HK-2 (cell line): ENCODE measurements around the gene GATA3.

Source experiments
- DNase-seq: peaks from one replicate; pipeline ENCODE4 v3.0.0-alpha.2; 2018; ENCODE audit not compliant: unreplicated experiment

Gene GATA3

DNA sequence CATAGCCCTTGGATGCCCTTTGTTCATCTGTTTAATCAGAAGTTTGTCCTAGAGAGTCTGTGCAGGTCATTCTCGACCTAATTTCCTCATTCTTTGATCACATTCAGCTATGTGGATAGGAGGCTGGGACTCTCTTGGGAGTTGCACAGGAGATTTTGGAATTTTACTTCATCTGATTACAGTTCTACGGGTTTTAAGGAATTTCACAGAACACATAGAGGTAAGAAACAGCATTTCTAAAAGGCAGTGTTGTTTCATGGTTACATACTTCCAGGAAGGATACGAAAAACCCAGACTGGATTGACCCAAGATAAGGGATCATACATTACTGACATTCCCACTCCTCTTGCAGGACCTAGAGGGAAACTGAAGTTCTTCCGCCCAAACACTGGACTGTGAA is 45.9 kb downstream of the GATA3 start:
- DNase-seq, result no peak

DNA sequence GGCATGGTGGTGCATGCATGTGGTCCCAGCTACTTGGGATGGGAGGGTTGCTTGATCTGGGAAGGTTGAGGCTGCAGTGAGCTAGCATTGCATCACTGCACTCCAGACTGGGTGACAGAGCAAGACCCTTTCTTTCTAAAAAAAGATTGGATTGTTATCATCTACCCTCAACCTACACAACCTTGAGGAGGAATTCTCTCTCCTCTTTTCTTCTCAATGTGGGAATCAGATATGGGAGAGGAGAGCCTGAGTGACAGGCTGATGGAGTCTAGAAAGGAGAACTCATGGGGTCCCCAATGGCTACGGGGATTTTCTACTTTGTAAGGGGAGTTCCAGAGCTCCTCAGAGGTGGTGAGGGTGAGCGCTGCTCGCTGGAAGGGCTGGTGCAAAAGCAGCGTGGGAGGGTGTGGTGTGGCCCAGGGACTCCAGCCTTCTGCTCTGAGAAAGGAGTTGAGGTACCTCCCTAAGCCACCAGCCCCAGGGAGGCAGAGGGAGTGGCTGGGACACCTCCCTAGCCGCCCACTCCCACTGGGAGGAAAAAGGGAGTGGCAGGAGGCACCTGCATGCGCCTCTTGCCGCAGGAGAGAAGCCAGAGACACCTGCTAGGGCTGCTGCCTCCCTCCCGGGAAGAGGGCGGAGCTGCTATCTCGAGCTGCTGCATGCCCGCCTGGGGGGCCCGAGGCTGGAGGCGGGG is 48.4 kb downstream of the GATA3 start:
- DNase-seq, result no peak

DNA sequence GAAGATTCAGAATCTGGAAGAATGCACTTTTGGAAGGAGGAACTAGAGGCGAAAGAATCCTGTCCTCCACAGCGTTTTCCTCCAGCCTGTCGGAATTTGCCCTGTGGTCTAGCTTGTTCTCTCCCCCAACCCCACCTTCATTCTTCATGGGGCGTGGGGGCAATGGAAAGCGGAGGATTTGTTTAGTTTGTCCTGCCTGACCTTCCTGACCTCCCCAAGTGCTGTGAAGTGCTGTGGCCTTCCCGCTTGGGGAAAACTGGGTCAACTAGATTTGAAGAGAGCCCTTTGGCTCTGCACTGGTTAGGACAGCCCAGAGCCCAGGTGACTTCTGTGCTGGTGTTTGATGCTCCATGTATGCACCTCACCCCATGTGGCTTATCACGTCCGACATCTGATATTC is 49.1 kb downstream of the GATA3 start:
- no peak for DNase-seq

DNA sequence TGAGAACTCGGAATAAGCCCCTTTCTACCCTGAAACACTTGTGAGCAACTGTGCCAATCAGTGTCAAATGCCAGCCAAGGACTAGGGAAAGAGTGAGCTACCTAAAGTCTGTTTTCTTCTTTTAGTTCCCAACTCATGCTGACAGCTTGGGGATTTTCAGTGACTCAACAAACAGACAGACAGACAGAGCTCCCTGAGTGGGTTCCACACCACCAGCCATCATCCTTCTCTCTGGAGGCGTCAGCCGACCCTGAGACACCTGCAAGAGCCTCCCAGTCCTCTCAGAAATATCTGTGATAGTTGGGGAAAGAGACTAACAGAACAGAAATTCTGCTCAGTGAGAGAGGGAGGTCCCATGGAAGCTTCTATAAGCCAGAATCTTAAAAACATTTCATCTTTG is 49.5 kb downstream of the GATA3 start:
- DNase-seq, result no peak

DNA sequence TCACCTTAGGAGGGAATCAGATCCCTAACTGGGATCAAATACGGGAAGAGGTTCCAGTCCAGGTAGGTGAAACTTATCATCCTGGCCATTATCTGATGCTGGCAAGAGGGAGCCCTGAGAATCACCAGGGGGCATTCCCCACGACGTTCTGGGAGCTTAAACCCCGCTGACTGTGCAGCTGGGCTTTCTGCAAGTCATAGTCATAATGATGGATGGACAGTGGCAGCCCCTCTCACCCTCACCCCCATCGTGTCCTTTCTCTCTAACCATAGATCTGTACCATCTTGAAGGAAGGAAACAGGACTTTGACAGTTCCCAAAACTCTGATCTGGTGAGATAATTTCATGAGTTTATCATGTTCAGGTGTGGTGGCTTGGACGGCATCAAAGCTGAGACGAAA is 50.2 kb downstream of the GATA3 start:
- no peak for DNase-seq

DNA sequence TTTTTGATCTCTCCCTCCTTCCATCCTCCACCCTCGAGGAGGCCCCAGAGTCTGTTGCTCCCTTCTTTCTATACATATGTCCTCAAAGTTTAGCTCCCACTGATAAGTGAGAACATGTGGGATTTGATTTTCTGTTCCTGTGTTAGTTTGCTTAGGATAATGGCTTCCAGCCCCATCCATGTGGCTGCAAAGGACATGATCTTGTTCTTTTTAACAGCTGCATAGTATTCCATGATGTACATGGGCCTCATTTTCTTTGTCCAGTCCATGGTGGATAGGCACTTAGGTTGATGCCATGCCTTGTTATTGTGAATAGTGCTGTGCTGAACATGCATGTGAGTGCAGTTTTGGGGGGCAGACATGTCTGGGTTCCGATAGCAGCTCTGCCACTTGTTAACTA is 51.4 kb downstream of the GATA3 start:
- DNase-seq, result no peak

DNA sequence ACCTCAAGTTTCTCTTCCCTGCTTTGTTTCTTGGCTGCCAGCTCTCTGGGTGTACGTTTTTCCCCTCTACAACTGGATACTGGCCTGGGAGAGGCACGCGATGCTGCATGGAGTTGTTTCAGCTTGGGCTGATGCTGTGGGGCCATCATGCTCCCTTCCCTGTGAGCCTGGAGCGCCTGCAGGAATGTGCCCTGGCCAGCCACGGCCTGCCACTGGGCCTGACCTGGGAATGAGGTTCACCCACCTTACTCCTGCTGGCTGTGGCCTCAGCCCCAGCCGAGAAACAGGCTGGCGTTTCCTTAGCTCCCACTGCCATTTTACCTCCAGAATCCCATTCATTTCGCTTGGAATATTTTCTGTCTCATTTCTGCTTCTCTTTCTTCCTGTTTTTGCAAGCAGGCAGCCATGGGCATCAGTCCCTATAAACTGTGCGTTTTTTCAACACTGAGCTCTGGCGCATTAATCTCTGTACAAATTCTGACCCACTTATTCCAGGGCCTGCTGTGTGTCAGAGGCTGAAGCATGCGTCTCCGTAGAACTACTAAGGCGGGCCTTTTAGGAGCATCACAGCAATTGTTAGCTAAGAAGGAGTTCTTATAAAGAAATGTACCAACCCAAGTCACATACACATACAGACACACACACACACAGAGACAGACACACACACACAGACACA is 57.9 kb downstream of the GATA3 start:
- no peak for DNase-seq

DNA sequence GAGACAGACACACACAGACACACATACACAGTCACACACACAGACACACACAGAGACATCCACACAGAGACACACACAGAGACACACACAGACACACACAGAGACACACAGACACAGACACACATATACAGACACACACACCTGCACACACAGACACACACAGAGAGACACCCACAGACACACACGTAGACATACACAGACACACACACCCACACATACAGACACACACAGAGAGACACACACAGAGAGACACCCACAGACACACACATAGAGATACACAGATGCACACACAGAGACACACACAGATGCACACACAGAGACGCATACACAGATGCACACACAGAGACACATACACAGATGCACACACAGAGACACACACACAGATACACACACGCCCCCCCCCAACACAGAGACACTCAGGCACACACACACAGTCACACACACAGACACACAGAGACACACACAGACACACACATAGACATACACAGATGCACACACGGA is 58.5 kb downstream of the GATA3 start:
- DNase-seq, result no peak

DNA sequence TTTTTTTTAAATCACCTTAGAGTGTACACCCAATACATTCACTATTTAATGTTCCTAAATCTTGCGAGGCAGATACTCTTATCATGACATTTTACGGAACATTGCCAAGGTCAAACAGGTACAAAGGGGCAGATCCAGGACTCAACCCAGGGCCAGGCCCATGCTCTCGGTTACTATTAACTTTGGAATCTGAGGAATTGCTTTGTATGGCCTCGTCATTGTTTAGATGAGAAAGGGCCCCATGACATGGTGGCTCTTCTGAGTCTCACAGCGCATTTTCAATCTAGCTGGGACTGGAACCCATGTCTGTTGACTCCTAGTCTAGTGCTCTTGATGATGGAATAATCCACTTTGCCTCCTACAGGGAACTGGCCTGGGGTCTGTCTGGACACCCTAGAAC is 59.1 kb downstream of the GATA3 start:
- no peak for DNase-seq

DNA sequence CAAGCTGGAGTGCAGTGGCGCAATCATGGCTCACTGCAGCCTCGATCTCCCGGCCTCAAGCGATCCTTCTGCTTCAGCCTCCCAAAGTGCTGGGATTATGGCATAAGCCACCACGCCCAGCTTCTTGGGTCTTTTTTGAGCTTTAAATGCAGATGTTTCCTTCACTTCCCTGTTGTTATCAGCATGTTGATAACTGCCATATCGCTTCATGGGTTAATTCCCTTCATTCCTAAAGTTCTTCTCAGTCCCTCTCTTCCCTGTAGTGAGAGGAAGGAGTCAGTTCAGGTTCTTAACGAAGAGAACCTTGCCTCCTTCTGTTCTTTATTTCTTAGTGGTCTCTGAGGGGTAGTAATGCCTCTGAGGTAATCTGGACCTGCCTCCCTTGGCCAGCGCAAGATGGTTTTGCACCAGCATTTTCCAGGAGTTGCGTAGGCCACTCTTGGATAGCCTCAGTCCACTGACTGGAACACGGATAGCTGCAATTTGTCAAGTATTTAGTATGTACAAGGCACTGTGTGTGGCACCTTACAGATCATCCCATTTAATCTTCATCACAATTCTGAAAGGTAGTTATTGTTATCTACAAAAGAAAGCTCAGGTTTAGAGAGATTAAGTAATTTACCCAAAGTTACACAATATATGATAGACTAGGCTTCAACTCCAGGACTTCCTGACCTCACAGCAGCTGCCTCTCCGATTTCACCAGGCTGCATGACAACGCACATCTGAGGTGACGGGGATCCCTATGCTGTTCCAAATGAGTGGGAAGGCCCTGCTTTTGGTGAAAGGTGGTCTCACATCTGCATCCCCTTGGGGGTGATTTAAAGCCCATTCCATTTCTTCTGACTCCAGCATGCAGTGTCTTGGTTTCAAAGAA is 60.5 kb downstream of the GATA3 start:
- no peak for DNase-seq

DNA sequence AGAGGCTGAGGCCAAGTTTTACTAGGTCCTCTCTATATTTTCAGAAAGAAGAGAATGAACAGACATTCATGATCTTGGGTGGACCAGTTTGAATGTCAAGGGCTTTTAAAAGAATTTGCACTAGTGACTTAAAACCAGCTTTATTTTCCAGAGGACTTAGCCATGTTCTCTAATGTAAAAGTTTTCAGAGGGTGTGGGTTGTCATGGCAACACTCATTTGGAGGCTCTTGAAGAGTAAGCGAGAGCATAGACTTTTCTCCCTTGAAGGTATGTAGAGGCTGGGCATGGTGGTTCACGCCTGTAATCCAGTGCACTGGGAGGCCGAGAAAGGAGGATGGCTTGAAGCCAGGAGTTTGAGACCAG is 61.1 kb downstream of the GATA3 start:
- DNase-seq, result no peak

DNA sequence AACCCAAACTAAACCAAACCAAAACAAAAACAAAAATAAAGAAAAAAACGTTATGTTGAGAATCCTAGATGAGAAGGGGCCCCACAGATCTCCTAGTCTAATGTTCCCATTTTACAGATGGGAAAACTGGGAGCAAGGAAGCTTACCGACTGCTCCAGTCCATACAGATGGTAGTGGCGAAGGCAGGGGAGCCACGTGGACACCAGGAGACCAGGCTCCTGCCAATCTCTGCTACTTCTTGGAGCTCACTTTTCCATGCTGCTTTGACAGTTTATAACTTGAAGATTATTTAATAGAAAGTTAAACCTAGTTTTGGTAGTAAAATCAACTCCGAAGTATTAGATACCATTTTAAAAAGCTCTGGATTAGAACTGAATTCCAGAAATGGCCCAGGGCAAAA is 62.0 kb downstream of the GATA3 start:
- DNase-seq, result no peak

DNA sequence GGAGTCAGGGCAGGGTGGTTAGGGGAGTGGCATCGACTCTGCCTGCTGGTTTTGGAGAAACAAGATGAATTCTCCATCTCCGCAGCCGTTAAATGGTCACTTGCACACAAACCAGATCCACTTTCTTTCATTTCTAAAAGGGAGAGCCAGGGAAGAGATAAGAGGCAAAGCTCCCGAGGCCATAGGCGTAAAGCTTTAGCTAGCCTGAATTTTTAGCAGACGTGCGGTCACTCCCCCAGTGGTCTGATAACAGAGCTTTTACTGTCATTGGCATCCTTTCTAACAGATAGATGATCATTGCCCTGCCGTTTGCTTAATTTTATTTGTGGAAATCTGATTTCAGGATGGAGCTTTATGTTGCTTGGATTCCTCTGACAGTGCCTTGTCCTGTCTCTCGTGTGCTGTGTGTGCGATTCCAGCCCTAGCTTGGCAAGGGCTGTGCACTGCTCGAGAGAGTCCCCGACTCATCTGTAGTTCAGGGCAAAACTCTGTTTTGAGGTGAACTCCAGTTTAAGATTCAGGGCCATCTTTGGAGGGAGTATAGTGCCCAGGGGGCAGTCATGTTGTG is 62.5 kb downstream of the GATA3 start:
- no peak for DNase-seq

DNA sequence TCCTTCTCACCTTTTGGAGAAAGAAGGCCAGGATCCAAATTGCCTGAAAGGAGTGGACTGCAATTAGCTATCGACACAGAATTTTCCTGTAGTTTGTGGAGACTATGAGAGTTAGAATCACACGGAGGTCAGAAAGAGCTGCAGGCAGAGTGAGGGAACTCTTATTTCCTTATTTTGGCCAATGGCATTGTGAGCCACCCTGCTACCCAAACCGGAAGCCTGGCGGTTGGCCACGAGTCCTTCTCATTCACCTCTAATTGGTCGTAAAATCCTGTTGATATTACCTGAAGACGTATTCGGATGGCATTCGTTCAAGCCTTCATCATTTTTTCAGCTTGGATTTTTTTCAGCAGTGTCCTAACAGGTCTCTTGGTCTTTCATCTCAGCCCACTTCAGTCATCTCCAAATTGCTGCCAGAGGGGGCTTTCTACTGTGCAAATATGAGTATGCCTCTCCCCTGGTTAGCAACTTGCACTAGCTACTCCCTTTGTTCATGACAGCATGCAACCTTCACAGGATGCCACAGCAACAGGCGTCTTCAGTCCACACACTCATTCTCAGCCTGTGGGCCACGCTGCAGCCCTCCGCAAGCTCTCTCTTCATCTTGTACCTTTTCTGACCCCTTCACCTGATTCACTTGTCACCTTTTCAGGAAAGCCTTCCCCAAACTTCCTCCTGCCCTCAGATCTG is 66.9 kb downstream of the GATA3 start:
- DNase-seq, result no peak

DNA sequence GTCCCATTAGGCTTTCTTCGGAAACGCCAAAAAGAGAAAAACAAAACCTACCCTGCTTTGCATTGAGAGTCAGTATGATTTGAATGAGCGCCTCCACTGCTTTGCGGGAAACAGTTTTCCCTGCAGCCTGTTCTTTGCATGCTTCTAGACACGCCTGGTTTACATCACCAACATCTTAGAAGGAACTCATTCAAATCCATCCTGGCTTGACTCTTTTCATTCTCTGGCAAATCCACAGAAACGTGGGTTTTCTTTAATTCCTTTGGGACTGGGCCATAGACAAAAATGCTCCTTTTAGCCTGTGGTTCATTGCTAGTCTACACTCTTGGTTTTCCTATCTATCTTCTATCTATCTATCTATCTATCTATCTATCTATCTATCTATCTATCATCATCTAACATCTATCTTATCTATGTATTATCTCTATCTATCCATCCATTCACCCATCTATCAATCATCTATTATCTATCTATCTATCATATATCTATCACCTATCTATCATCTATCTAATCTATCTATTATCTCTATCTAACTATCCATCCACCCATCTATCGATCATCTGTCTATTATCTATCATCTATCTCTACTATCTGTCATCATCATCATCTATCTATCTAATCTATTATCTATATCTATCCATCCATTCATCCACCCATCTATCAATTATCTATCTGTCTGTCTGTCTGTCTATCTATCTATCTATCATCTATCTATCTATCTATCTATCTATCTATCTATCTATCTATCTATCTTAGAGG is 68.3 kb downstream of the GATA3 start:
- DNase-seq, result no peak

DNA sequence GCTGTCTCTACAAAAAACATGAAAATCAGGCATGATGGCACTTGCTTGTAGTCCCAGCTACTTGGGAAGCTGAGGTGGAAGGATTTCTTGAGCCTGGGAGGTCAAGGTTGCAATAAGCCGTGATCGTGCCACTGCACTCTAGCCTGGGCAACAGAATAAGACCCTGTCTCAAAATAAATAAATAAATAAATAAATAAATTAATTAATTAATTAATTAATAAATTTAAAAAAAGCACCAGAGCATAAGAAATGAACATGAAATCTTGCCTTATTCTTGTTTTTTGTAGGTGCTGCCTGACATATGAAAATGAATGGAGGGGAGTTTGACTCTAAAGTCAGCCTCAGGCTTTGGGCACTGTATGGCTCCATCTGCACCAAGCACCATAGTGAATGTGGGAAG is 69.9 kb downstream of the GATA3 start:
- no peak for DNase-seq
